ENCODE measurements around the gene COG5.

COG5 gene

DNA sequence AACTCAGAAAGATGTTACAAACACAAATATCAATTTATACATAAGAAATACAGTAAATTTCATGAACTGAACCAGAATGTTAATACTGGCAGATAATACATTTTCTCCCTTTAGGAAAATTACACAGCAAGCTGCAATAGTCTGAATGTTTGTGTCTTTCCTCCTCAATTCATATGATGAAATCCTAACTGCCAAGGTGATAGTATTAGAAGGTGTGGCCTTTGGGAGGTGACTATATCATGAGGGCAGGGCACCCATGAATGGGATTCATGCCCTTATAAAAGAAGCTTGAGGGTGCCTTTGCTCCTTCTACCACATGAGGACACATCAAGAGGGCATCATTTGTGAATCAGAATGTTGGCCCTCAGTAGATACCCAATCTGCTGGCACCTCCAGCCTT, 158.2 kb downstream of the COG5 start:
- DNase-seq (ENCODE audit: extremely low spot score), result no peak
- TF ChIP-seq ARNT (IDR thresholded peaks at IDR 0.05) (no peak), SP1 (IDR thresholded peaks at IDR 0.05) (no peak), BHLHE40 (IDR thresholded peaks at IDR 0.05; ENCODE audit: borderline replicate concordance) (no peak), L3MBTL2 (conservative IDR thresholded peaks at IDR 0.05) (no peak), CTBP1 (IDR thresholded peaks at IDR 0.05; ENCODE audit: borderline replicate concordance) (no peak), NFRKB (IDR thresholded peaks at IDR 0.05) (no peak), FOXK2 (IDR thresholded peaks at IDR 0.05) (no peak)
- TF ChIP-seq, protein P1, sequence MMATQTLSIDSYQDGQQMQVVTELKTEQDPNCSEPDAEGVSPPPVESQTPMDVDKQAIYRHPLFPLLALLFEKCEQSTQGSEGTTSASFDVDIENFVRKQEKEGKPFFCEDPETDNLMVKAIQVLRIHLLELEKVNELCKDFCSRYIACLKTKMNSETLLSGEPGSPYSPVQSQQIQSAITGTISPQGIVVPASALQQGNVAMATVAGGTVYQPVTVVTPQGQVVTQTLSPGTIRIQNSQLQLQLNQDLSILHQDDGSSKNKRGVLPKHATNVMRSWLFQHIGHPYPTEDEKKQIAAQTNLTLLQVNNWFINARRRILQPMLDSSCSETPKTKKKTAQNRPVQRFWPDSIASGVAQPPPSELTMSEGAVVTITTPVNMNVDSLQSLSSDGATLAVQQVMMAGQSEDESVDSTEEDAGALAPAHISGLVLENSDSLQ (IDR thresholded peaks at IDR 0.05), result no peak
- ChIA-PET POLR2A (no interaction called here), CTCF (interaction anchor here (0.6 kb wide), 1 partner anchor 17 kb away, joined by 3 read pairs; no protein-coding TSS in a partner anchor)

DNA sequence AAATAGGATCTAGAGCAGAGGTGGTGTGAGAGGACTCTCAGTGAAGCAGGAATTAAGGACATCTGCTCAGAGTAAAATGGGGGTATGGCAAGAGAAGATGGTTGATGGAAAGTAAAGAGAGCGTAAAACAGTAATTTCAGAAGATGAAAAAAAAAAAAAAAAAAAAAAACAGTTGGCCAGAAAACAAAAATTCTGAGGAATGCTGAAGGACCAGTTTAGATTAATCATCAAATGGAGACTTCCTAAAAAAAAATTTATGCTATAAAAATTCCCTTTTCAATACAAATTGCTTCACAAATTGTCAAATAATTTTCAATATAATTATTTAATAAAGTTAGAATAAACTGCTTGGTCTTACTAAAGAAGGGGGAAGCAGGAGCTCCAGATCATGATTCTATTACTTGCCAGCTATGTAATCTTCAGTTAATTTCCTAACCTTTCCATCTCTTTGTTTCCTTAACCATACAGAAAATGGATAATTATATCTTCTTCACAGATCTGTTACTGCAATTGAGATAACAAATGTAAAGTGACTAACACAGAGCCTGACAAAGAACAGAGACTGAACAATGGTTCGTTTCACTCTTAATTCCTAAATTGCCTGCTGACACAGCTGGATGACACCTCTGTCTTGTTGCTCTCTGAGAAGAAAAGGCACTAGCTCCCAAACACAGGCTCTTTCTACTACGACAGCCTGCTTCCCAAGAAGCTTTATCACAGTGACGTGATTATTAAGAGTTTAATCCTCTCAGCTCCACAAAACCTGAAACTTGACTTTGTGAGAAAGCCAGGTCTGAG, 158.8 kb downstream of the COG5 start:
- DNase-seq (ENCODE audit: extremely low spot score), result no peak
- ChIA-PET CTCF (interaction anchor here (0.6 kb wide), 1 partner anchor 17 kb away, joined by 3 read pairs; no protein-coding TSS in a partner anchor), POLR2A (no interaction called here)
- TF ChIP-seq LEF1 (IDR thresholded peaks at IDR 0.05; ENCODE audit: borderline replicate concordance), result no peak
- TF ChIP-seq SUZ12 (IDR thresholded peaks at IDR 0.05), result no peak
- no peak for TF ChIP-seq ARNT (IDR thresholded peaks at IDR 0.05)
- no peak for TF ChIP-seq CTBP1 (IDR thresholded peaks at IDR 0.05; ENCODE audit: borderline replicate concordance)
- TF ChIP-seq SP1 (IDR thresholded peaks at IDR 0.05), result no peak
- no peak for TF ChIP-seq NFRKB (IDR thresholded peaks at IDR 0.05)
- no peak for TF ChIP-seq ELF4 (IDR thresholded peaks at IDR 0.05)
- TF ChIP-seq FOXK2 (IDR thresholded peaks at IDR 0.05), result no peak
- no peak for TF ChIP-seq HDGF (IDR thresholded peaks at IDR 0.05; ENCODE audit: borderline replicate concordance)
- no peak for TF ChIP-seq FOXA1 (IDR thresholded peaks at IDR 0.05)
- TF ChIP-seq, protein P1 (IDR thresholded peaks at IDR 0.05), result no peak
- no peak for TF ChIP-seq TARDBP (IDR thresholded peaks at IDR 0.05)
- no peak for TF ChIP-seq FOXM1 (IDR thresholded peaks at IDR 0.05; ENCODE audit: borderline replicate concordance)

DNA sequence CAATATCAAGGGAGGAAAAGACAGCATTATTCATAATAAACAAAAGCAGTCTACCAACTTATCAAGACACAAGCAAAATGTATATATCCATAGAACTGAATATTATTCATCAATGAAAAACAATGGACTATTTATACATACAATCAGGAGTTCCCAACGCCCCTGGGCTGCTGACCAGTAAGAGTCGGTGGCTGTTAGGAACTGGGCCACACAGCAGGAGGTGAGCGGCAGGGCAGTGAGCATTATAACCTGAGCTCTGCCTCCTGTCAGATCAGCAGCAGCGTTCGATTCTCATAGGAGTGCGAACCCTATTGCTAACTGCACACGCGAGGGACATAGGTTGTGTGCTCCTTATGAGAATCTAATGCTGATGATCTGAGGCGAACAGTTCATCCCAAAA, 165.6 kb downstream of the COG5 start:
- TF ChIP-seq FOXM1 (IDR thresholded peaks at IDR 0.05; ENCODE audit: borderline replicate concordance) (no peak), LEF1 (IDR thresholded peaks at IDR 0.05; ENCODE audit: borderline replicate concordance) (no peak), CTBP1 (IDR thresholded peaks at IDR 0.05; ENCODE audit: borderline replicate concordance) (no peak), FOXK2 (IDR thresholded peaks at IDR 0.05) (no peak), SUZ12 (IDR thresholded peaks at IDR 0.05) (no peak), ELF4 (IDR thresholded peaks at IDR 0.05) (no peak), FOXA1 (IDR thresholded peaks at IDR 0.05) (no peak), SP1 (IDR thresholded peaks at IDR 0.05) (no peak), L3MBTL2 (conservative IDR thresholded peaks at IDR 0.05) (no peak), BHLHE40 (IDR thresholded peaks at IDR 0.05; ENCODE audit: borderline replicate concordance) (no peak), TARDBP (IDR thresholded peaks at IDR 0.05) (no peak), HDGF (IDR thresholded peaks at IDR 0.05; ENCODE audit: borderline replicate concordance) (no peak), NFRKB (IDR thresholded peaks at IDR 0.05) (no peak), ARNT (IDR thresholded peaks at IDR 0.05) (no peak), ZNF384 (IDR thresholded peaks at IDR 0.05) (no peak)
- TF ChIP-seq, protein P1 (IDR thresholded peaks at IDR 0.05), result no peak
- DNase-seq (ENCODE audit: extremely low spot score), result no peak
- ChIA-PET POLR2A (no interaction called here), CTCF (no interaction called here)

DNA sequence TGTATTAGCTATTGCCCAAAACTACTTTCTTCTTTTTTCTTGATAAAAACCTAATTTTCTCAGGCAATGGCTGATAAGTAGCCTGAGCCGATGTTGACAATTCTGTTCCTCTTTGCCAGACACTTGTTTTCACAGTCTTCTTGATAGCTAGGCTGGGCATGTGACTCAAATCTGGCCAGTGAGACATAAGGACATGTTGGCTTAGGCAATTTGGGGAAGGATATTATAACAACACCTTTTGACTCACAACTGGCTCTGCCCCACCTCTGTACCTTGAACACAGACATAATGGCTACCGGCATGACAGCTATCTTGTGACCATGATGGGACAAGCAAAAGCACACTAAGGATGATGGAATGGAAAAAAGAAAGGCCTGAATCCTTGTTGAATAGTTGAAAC, 166.7 kb downstream of the COG5 start:
- TF ChIP-seq SP1 (IDR thresholded peaks at IDR 0.05) (no peak), CTBP1 (IDR thresholded peaks at IDR 0.05; ENCODE audit: borderline replicate concordance) (no peak), HDGF (IDR thresholded peaks at IDR 0.05; ENCODE audit: borderline replicate concordance) (no peak), TARDBP (IDR thresholded peaks at IDR 0.05) (no peak), LEF1 (IDR thresholded peaks at IDR 0.05; ENCODE audit: borderline replicate concordance) (no peak), NFRKB (IDR thresholded peaks at IDR 0.05) (no peak), SUZ12 (IDR thresholded peaks at IDR 0.05) (no peak), ARNT (IDR thresholded peaks at IDR 0.05) (no peak), L3MBTL2 (conservative IDR thresholded peaks at IDR 0.05) (no peak), FOXK2 (IDR thresholded peaks at IDR 0.05) (no peak), BHLHE40 (IDR thresholded peaks at IDR 0.05; ENCODE audit: borderline replicate concordance) (no peak), ZNF384 (IDR thresholded peaks at IDR 0.05) (no peak), FOXA1 (IDR thresholded peaks at IDR 0.05) (no peak), ELF4 (IDR thresholded peaks at IDR 0.05) (no peak)
- TF ChIP-seq, protein P1 (IDR thresholded peaks at IDR 0.05), result no peak
- DNase-seq (ENCODE audit: extremely low spot score), result no peak
- ChIA-PET CTCF (no interaction called here), POLR2A (no interaction called here)

DNA sequence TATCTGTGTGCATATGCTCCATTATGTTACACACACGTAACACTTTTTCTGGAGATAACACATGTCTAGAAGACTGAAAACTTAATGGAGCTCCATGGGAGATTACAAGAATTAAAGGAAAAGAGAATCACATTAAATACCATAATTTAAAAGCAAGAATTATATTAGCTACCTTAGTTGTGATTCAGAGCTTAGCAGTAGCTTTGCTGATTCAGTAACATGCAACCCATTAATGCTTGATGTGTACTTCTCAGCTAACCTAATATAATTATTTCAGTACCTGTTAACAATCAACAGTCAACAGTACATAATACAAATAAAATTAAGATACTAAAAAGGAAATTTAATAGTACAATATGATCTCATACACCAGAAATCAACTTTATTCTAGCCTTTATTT, 167.6 kb downstream of the COG5 start:
- ChIA-PET CTCF (no interaction called here), POLR2A (no interaction called here)
- DNase-seq (ENCODE audit: extremely low spot score), result no peak

More for the DNA sequence above, 167.6 kb downstream of the COG5 start:
- TF ChIP-seq NFRKB (IDR thresholded peaks at IDR 0.05) (no peak), L3MBTL2 (conservative IDR thresholded peaks at IDR 0.05) (no peak), FOXK2 (IDR thresholded peaks at IDR 0.05) (no peak), FOXA1 (IDR thresholded peaks at IDR 0.05) (no peak), CTBP1 (IDR thresholded peaks at IDR 0.05; ENCODE audit: borderline replicate concordance) (no peak), LEF1 (IDR thresholded peaks at IDR 0.05; ENCODE audit: borderline replicate concordance) (no peak), HDGF (IDR thresholded peaks at IDR 0.05; ENCODE audit: borderline replicate concordance) (no peak), ARNT (IDR thresholded peaks at IDR 0.05) (no peak), SP1 (IDR thresholded peaks at IDR 0.05) (no peak), SUZ12 (IDR thresholded peaks at IDR 0.05) (no peak), ZNF384 (IDR thresholded peaks at IDR 0.05) (no peak), FOXM1 (IDR thresholded peaks at IDR 0.05; ENCODE audit: borderline replicate concordance) (no peak), BHLHE40 (IDR thresholded peaks at IDR 0.05; ENCODE audit: borderline replicate concordance) (no peak)
- TF ChIP-seq, protein P1 (IDR thresholded peaks at IDR 0.05), result no peak

All from HEK293T (cell line).